GM20000 (cell line): ENCODE results near the gene FGF1.

Source experiments
- DNase-seq: peaks from one replicate; pipeline ENCODE4 v3.0.0; 2012; ENCODE audit warnings: low spot score
- CTCF ChIP-seq: IDR thresholded peaks from 2 replicates; pipeline ENCODE4 v1.5.1; 2012; ENCODE audit warnings: mild to moderate bottlenecking, control low read depth; ENCODE audit errors: extremely low read depth, missing control alignments

The FGF1 gene

GRCh38 chr5:142642427-142642826 is 43.5 kb downstream of the FGF1 start:
- TF ChIP-seq CTCF, result no peak
- DNase-seq, result no peak

- no peak for TF ChIP-seq CTCF
- DNase-seq, result no peak
Measured at GRCh38 chr5:142641711-142642110, 44.2 kb downstream of the FGF1 start.

GRCh38 chr5:142640316-142641005 is 45.4 kb downstream of the FGF1 start:
- no peak for DNase-seq
- no peak for TF ChIP-seq CTCF

- DNase-seq, result no peak
- TF ChIP-seq CTCF, result no peak
Measured at GRCh38 chr5:142639455-142639854, 46.4 kb downstream of the FGF1 start.

- no peak for DNase-seq
Measured at GRCh38 chr5:142637871-142638270, 48.0 kb downstream of the FGF1 start.

GRCh38 chr5:142636698-142637324 is 49.1 kb downstream of the FGF1 start:
- no peak for DNase-seq
- no peak for TF ChIP-seq CTCF

More at GRCh38 chr5:142637871-142638270, 48.0 kb downstream of the FGF1 start:
- TF ChIP-seq CTCF, result no peak

GRCh38 chr5:142636093-142636492 is 49.8 kb downstream of the FGF1 start:
- no peak for DNase-seq
- no peak for TF ChIP-seq CTCF
